GM18526 (cell line): Measurements from ENCODE around the gene TJP1.

ENCODE experiments used
- POLR2A ChIP-seq: IDR thresholded peaks from 3 replicates; pipeline ENCODE4 v1.6.1; 2011; ENCODE audit not compliant: insufficient read length; ENCODE audit errors: extremely low read depth

Gene TJP1

DNA sequence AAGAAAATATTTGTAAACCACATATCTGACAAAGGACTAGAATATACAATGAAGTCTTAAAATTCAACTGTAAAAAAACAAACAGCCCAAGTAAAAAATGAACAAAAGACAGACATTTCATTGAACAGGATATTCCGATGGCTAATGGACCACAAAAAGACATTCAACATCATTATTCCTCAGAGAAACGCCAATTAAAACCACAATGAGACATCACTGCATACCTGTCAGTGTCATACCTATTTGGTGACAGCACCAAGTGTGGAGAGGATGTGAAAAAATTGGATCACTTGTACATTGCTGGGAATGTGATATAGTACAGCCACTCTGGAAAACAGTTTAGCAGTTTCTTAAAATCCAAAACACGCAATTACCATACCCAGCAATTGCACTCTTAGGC, 29.9 kb upstream of the TJP1 start:
- TF ChIP-seq POLR2A, result no peak

DNA sequence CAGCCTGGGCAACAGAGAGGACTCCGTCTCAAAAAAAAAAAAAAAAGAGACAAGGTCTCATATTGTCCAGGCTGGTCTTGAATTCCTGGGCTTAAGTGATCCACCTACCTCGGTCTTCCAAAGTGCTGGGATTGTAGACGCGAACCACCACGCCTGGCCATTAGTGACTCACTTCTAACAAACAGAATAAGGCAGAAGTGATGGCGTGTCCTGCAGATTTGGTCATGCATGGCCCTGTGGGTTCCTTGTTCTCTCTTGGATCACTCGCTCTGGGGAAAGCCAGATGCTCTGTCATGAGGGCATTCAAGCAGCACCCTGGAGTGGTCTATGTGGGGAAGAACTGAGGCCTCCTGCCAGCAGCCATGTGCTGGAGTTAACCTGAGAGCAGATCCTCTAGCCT, 27.4 kb upstream of the TJP1 start:
- no peak for TF ChIP-seq POLR2A

DNA sequence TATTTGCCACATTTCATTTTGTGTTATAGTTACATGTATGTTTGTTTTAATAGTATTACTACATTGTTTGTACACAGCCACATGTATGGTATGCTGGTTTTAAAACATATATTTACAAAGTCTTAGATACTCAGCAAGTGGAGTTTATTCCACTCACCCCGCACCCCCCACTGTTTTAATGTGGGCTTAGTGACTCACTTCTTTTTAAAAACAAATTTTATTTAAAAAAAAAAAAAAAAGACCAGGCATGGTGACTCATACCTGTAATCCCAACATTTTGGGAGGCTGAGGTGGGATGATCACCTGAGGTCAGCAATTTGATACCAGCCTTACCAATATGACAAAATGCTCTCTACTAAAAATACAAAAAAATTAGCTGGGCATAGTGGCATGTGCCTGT, 26.9 kb upstream of the TJP1 start:
- no peak for TF ChIP-seq POLR2A

DNA sequence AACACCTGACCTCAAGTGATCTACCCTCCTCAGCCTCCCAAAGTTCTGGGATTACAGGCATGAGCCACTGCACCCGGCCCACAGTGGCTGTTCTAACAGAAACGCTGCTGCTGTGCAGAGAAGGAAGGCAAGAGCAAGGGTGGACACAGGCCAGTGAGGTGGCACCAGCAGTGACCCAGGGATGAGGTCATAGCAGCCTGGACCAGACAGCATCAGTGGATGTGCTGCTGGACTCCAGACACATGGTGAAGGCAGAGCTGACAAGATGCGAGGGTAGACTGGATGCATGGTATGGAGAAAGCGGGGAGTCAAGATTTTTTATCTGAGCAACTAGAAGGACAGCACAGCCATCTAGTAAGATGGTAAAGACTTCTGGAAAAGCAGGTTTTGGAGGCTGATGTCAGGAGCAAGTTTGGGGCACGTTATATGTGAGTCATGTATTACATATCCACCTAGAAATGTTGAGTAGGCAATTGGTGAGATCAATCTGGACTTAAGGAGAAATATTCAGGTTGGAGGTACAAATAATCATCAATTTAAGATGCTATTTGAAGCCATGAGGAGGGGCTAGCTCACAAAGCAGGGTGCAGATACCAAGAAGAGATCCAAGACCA, 22.1 kb upstream of the TJP1 start:
- TF ChIP-seq POLR2A, result no peak

DNA sequence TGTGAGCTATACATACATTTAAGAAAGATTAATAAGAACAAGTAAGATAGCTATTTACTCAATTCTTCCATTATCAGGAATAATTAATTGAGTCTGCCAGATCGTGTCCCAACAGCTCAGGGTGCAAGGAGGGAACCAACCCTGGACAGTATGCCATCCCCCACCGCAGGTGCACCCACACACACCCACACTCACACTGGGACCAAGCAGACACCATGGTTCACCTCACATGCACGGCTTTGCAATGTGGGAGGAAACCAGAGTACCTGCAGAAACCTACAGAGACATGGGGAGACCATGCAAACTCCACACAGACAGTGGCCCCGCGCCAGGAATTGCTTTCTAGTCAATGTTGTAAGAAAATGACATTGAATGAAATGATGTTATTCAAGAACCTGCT, 20.0 kb upstream of the TJP1 start:
- TF ChIP-seq POLR2A, result no peak

DNA sequence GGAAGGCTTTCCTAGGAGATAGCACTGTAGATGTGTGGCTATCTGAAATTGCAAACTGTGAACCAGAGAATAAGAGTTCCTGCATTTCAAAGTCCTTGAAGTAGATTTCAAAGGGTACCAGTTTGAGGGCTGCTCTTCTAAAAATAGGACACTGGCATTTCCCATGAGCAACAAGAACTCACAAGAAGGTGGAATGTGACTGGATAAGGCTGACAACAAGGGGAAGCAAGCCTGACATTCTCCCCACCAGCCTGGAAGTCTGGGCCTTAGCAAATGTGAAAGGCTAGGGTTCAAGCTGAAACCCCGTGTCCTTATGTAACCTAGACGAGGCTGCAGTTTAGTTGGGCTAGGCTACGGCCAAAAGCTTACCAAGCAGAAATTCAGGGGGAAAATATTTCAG, 18.7 kb upstream of the TJP1 start:
- TF ChIP-seq POLR2A, result no peak

DNA sequence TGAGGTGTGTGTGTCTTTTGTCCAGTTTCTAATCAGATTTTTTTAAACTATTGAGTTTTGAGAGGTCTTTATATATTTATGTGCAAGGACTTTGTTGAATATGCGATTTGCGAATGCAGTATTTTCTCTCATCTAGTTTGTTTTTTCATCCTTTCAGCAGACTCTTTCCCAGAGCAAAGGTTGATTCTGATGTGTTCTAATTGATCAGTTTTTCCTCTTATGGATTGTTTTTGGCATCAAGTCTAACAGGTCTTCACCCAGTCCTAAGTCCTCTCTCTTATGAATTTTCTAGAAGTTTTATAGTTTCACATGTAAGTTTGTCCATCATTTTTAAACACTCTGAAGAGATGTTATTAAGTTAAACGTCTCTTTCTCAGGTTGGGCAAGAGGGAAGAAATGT, 17.8 kb upstream of the TJP1 start:
- TF ChIP-seq POLR2A, result no peak

DNA sequence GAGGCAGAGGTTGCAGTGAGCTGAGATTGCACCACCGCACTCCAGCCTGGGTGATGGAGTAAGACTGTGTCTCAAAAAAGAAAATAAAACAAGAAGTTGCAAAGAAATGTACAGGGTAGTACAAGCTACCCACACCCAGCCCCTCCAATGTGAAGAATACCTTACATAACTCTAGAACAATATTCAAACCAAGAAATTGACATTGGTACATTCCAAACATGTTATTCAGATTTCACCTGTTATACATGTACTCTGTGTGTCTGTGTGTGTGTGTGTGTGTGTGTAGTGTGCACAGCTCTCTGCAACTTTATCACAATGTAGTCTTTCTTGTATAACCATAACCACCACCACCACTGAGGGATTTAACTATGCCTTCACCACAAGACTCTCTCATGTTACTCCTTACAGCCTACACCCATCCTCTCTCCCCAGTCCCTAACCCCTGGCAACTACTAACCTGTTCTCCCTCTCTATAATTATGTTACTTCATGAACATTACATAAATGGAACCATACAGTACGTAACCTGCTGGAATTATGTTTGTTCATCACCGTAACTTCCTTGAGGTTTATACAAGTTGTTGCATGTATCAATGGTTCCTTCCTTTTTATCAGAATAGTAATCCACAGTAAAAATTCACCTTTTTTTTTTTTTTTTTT, 16.2 kb upstream of the TJP1 start:
- TF ChIP-seq POLR2A, result no peak

DNA sequence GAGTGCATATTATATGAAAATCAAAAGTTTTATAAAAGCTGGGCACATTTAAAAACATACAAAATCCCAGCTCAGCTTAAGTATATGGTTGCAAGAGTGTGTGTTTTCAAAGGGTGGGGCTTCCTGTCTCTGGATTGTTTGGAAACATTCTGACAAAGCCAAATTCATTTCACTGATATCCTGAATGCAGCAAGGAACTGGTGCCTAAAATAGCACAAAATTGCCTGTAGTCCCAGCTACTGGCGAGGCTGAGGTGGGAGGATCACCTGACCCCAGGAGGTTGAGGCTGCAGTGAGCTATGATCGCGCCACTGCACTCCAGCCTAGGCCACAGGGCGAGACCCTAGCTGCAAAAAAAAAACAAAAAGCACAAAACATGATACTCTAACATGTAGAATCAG, 13.0 kb upstream of the TJP1 start:
- no peak for TF ChIP-seq POLR2A

DNA sequence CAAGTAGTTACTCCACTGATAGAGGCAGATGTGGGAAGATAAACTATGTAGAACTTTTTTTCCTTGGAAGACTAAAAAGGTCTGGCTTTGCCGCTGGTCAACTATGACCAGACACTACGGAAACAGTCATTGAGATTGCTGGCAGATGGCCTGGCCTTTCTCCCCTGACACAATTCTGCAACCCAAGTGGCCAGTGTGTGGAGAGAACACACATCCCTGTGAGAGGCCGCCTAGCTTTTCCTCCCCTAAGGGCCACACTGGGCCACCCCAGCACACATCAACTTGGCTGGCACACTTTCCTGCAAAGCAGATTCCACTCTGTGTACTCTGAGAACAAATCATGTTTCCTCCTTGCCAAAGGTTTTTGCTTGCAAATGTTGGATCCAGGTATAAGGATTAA, 10.4 kb upstream of the TJP1 start:
- TF ChIP-seq POLR2A, result no peak

DNA sequence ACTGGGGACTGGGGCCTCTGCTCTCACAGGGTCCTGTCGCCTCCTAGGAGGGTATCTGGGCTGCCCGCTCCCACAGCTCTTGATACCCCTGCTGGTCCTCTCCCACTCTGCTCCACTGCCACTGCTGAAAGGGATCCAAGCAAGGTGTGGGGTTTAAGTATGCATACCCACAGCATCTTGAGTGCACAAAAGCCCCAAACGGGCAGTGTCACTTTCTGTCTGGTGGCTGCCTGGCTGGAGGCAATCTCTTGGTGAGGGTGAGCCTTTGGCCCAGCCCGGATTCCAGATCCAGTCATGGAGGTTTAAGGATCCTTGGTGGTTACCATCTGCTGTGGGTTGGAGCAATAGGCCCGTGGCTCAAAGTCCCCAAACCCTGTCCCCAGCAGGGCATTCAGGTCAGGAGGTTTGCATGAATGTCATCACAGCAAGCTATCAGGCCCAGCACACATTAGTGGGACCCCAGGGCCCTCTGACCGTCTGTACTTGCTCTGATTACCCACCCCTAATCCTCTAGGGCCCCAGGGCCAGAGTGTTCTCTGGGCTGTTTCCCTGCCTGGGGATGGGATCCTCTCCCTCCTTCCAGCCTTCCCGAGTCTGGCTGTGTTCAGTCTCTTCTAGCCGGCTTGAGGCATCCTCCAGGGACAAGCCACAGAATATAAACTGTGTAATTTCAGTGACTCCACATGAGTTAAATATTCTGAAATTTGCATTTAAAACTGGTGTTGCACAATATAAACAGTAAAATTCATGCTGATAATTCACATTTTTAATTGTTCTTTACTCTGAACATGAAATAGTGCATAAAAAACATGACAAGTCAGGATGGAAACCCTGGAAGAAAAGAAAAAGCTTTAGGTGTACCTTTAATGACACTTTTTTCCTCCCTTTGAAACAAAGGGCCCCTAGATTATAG, 4.9 kb upstream of the TJP1 start:
- no peak for TF ChIP-seq POLR2A

DNA sequence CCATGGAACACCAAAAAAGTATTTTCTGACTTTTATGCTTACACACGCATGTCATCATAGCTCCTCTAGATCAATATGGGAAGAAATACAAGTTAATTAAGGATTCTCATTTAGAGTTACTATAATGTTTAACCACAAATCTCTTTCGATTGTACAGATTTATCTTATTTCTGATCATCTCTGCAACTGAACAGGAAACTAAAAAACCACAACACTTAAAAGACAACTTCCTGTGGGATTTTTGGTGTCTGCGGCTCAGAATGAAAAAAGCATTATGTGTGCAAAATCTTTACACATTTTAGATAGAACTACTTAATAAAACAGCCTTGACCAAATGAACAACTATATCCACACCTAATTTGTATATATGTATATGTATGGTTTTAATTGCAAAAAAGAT, 3.0 kb upstream of the TJP1 start:
- TF ChIP-seq POLR2A, result no peak

DNA sequence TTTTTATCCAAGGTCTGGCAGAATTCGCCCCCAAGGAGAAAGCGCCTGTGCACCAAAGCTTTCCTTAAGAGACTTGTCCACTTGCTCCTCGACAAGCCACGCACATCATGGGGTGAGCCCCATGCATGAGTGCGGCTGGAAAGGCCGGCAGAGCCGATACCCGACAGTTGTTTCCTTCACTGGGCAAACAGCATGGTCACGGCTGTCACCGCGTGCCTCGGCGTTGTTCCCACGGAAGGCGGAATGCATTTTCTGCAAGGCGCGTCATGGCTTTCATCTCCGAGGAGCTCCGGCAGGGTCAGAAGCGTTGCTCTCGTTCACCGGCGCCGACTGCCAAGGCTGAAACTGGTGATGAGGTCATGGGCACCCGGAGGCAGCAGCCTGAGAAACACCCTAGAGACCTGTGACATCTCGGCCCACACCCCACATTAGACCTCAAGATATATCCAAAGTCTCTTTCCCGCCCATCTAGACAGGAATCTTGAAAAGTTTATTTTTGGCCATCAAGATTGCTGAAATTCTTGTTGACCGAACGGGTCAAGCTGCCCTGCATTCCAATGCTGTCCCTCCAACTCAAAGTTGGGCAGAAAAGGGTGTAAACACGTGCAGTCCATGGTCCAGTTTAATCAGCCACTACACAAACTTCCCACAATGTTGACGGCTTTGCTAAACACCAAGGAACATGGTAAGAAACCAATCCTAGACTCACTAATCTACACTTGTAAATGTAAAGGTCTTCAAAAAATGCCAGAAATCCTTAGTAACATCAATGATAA, 604 bp upstream of the TJP1 start:
- no peak for TF ChIP-seq POLR2A

DNA sequence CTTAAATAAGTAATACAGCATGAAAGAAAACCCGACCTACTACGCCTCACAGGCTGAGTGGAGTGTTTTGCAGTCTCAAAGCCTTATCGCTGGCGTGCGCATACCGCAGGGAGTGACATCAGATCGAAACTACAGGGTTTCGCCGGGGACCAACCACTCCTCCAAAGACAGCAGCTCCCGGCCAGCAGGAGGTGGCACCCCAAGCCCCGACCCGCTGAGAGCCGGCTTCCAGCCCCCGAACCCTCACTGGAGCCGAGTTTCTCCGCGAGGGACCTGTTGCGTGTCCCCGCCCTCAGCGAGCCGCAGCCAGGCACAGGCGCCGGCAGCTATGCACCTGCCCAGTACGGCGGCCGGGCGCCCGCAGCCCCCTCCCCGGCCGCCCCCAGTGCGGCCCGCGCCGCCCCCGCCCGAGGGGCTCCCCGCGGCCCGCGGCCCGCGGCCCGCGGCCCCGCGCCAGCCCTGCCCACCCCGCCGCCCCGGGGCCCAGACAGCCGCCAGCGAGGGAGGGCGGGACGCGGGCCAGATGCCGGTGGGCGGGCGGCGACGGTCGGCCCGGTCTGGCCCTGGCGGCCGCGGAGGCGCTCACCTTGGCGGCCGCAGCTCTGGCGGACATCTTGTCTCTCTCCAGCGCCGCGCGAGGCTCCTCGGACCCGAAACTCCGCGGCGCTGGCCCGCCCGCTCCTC, 710 bp downstream of the TJP1 start:
- TF ChIP-seq POLR2A, result no peak
